Measurements from ENCODE around the gene ADPRH.

The ADPRH gene

GRCh38 chr3:119631516-119631915 is 52.2 kb downstream of the ADPRH start:
- no peak for DNase-seq

GRCh38 chr3:119632216-119632615 is 52.9 kb downstream of the ADPRH start:
- no peak for DNase-seq

GRCh38 chr3:119632829-119633228 is 53.5 kb downstream of the ADPRH start:
- DNase-seq = no peak

GRCh38 chr3:119635719-119636118 is 56.4 kb downstream of the ADPRH start:
- no peak for DNase-seq

GRCh38 chr3:119636249-119636648 is 57.0 kb downstream of the ADPRH start:
- DNase-seq = no peak

GRCh38 chr3:119636891-119637611 is 57.8 kb downstream of the ADPRH start:
- DNase-seq = no peak

GRCh38 chr3:119637679-119638477 is 58.6 kb downstream of the ADPRH start:
- no peak for DNase-seq

Data from NCI-H1930 (cell line).